H9 (cell line): ENCODE measurements around the gene ITPR2. TPM values are rescaled to one million over a fixed set of nuclear protein-coding genes. Genes with fewer than 3 reads are reported as not detected.

Experiments used
- DNase-seq: peaks from one replicate; pipeline ENCODE4 v3.0.0-alpha.2; 2017
- H2AFZ ChIP-seq: one replicate; pipeline ENCODE4 v1.6.1; 2013; ENCODE audit warnings: mild to moderate bottlenecking, low read length, control low read depth, moderate library complexity
- H2AK5ac ChIP-seq: 2 replicates; pipeline ENCODE4 v1.6.1; 2013; ENCODE audit warnings: low read length, control low read depth, mixed read lengths; ENCODE audit not compliant: insufficient read length
- H2BK120ac ChIP-seq: one replicate; pipeline ENCODE4 v1.6.1; 2013; ENCODE audit warnings: low read depth, mild to moderate bottlenecking, low read length, control low read depth, inconsistent platforms; ENCODE audit not compliant: poor library complexity, severe bottlenecking
- H2BK12ac ChIP-seq: 2 replicates; pipeline ENCODE4 v1.6.1; 2013; ENCODE audit warnings: low read length, control low read depth, mixed read lengths, low read depth; ENCODE audit not compliant: insufficient read length
- H2BK15ac ChIP-seq: 2 replicates; pipeline ENCODE4 v1.6.1; 2013; ENCODE audit warnings: low read depth, low read length, control low read depth
- H2BK20ac ChIP-seq: one replicate; pipeline ENCODE4 v1.6.1; 2013; ENCODE audit warnings: low read depth, mild to moderate bottlenecking, low read length, control low read depth, inconsistent platforms; ENCODE audit not compliant: poor library complexity, severe bottlenecking
- H2BK5ac ChIP-seq: 2 replicates; pipeline ENCODE4 v1.6.1; 2013; ENCODE audit warnings: low read length, control low read depth, mixed read lengths; ENCODE audit not compliant: insufficient read length
- H3K14ac ChIP-seq: 2 replicates; pipeline ENCODE4 v1.6.1; 2013; ENCODE audit warnings: low read length, control low read depth; ENCODE audit not compliant: insufficient read depth
- H3K18ac ChIP-seq: 2 replicates; pipeline ENCODE4 v1.6.1; 2013; ENCODE audit warnings: low read depth, mild to moderate bottlenecking, mixed read lengths, low read length, control low read depth; ENCODE audit not compliant: insufficient read length
- H3K23ac ChIP-seq: 2 replicates; pipeline ENCODE4 v1.6.1; 2013; ENCODE audit warnings: low read length, control low read depth, mixed read lengths, low read depth; ENCODE audit not compliant: insufficient read length
- H3K23me2 ChIP-seq: 2 replicates; pipeline ENCODE4 v1.6.1; 2013; ENCODE audit warnings: low read depth, mild to moderate bottlenecking, mixed read lengths, low read length, control low read depth; ENCODE audit not compliant: insufficient read length, poor library complexity, severe bottlenecking
- H3K27ac ChIP-seq: 2 replicates; pipeline ENCODE4 v1.5.1; 2013; ENCODE audit warnings: low read length, control low read depth, mixed read lengths, low read depth; ENCODE audit not compliant: insufficient read length
- H3K27me3 ChIP-seq: 2 replicates; pipeline ENCODE4 v1.6.1; 2013; ENCODE audit warnings: low read length, control low read depth, inconsistent platforms; ENCODE audit not compliant: insufficient read depth
- H3K4ac ChIP-seq: 2 replicates; pipeline ENCODE4 v1.6.1; 2013; ENCODE audit warnings: low read depth, mild to moderate bottlenecking, control low read depth, inconsistent platforms, low read length, moderate library complexity
- H3K4me1 ChIP-seq: 2 replicates; pipeline ENCODE4 v1.6.1; 2013; ENCODE audit warnings: low read length, control low read depth, inconsistent platforms; ENCODE audit not compliant: insufficient read depth
- H3K4me2 ChIP-seq: 2 replicates; pipeline ENCODE4 v1.6.1; 2013; ENCODE audit warnings: low read length, control low read depth, mixed read lengths; ENCODE audit not compliant: insufficient read length, insufficient read depth
- H3K56ac ChIP-seq: 2 replicates; pipeline ENCODE4 v1.6.1; 2013; ENCODE audit warnings: low read depth, mild to moderate bottlenecking, mixed read lengths, low read length, control low read depth; ENCODE audit not compliant: insufficient read length
- H3K79me1 ChIP-seq: 2 replicates; pipeline ENCODE4 v1.6.1; 2013; ENCODE audit warnings: low read depth, mild to moderate bottlenecking, moderate library complexity, low read length, control low read depth, inconsistent platforms; ENCODE audit not compliant: insufficient read depth, poor library complexity, severe bottlenecking
- H3K79me2 ChIP-seq: 2 replicates; pipeline ENCODE4 v1.6.1; 2013; ENCODE audit warnings: low read length, control low read depth, inconsistent platforms; ENCODE audit not compliant: insufficient read depth
- H3K9ac ChIP-seq: 2 replicates; pipeline ENCODE4 v1.6.1; 2013; ENCODE audit warnings: low read length, control low read depth, mixed read lengths; ENCODE audit not compliant: insufficient read length; ENCODE audit errors: extremely low read depth
- H3K9me3 ChIP-seq: one replicate; pipeline ENCODE4 v1.6.1; 2013; ENCODE audit warnings: low read depth, low read length, inconsistent platforms; ENCODE audit not compliant: control insufficient read depth
- H3T11ph ChIP-seq: one replicate; pipeline ENCODE4 v1.6.1; 2013; ENCODE audit warnings: mild to moderate bottlenecking, low read length, control low read depth, inconsistent platforms
- H4K20me1 ChIP-seq: one replicate; pipeline ENCODE4 v1.6.1; 2013; ENCODE audit not compliant: control insufficient read depth, insufficient read length, insufficient read depth
- H4K5ac ChIP-seq: 2 replicates; pipeline ENCODE4 v1.6.1; 2013; ENCODE audit warnings: low read depth, mild to moderate bottlenecking, mixed read lengths, low read length, control low read depth; ENCODE audit not compliant: insufficient read length
- H4K8ac ChIP-seq: replicated peaks from 2 replicates; pipeline ENCODE4 v1.6.1; 2013; ENCODE audit warnings: low read length, control low read depth, mixed read lengths, low read depth; ENCODE audit not compliant: insufficient read length
- H4K91ac ChIP-seq: 2 replicates; pipeline ENCODE4 v1.6.1; 2013; ENCODE audit warnings: low read depth, mild to moderate bottlenecking, moderate library complexity, mixed read lengths, low read length, control low read depth; ENCODE audit not compliant: insufficient read length
- H3K27ac Mint-ChIP-seq, 3 experiments: 2 replicates in 2 of 3; 3 replicates in 1 of 3; pipeline ENCODE4 v1.8.0; 2020 to 2021; ENCODE audit warnings: mixed read lengths in 3 of 3, mild to moderate bottlenecking in 1 of 3, moderate library complexity in 1 of 3
- H3K27me3 Mint-ChIP-seq: 2 replicates; pipeline ENCODE4 v1.8.0; 2021; ENCODE audit warnings: low read depth, mild to moderate bottlenecking, moderate library complexity, mixed read lengths
- H3K36me3 Mint-ChIP-seq, 3 experiments: 2 replicates in 2 of 3; 3 replicates in 1 of 3; pipeline ENCODE4 v1.8.0; 2020 to 2021; ENCODE audit warnings: low read depth in 3 of 3, mixed read lengths in 3 of 3; ENCODE audit not compliant: insufficient read depth in 1 of 3
- H3K4me1 Mint-ChIP-seq, 2 experiments: 2 replicates each; pipeline ENCODE4 v1.8.0; 2020; ENCODE audit warnings: mixed read lengths in 2 of 2
- H3K4me3 Mint-ChIP-seq, 2 experiments: 2 replicates in 1 of 2; 3 replicates in 1 of 2; pipeline ENCODE4 v1.8.0; 2020 to 2021; ENCODE audit warnings: mild to moderate bottlenecking in 2 of 2, mixed read lengths in 2 of 2, moderate library complexity in 1 of 2
- H3K9me3 Mint-ChIP-seq, 2 experiments: 2 replicates in 1 of 2; 3 replicates in 1 of 2; pipeline ENCODE4 v1.8.0; 2020; ENCODE audit warnings: mild to moderate bottlenecking in 2 of 2, mixed read lengths in 2 of 2, moderate library complexity in 1 of 2
- CTCF ChIP-seq: fragments of 200-600 bp; sonication (generic); conservative IDR thresholded peaks from 3 replicates; pipeline ENCODE4 v1.8.0; 2021; ENCODE audit warnings: antibody characterized with exemption, mild to moderate bottlenecking
- WGBS: extraction: QIAGEN DNeasy Blood & Tissue Kit; methylation state at CpG from one replicate; pipeline ENCODE4 v1.1.7; 2013; ENCODE audit warnings: missing lambda C conversion rate, low lambda C conversion rate, mixed read lengths; ENCODE audit not compliant: insufficient read length; ENCODE audit errors: extremely low coverage; 5-methylcytosine and 5-hydroxymethylcytosine counted together
- total RNA-seq: library from RNA; stranded (reverse); gene quantifications from 2 replicates; pipeline ENCODE4 v1.2.1, GENCODE V29; 2021

The ITPR2 gene
- total RNA-seq, 1 experiment from 2014 or later = 14.8 TPM

- Histone ChIP-seq H2BK120ac (no peak overlapping the region), H4K5ac (no peak overlapping the region), H3K27ac (no peak overlapping the region), H4K91ac (no peak overlapping the region), H3K23ac (no peak overlapping the region), H3K23me2 (no peaks in the 10 kb centered on the region), H3K27me3 (no peaks in the 10 kb centered on the region), H2BK5ac (no peak overlapping the region), H4K20me1 (no peaks in the 10 kb centered on the region), H3K9me3 (no peaks in the 10 kb centered on the region), H3K18ac (no peak overlapping the region), H3K4ac (no peak overlapping the region), H3K56ac (no peak overlapping the region), H2AK5ac (no peak overlapping the region), H3K9ac (no peak overlapping the region), H2BK15ac (no peak overlapping the region), H4K8ac (no peak overlapping the region), H2BK12ac (no peak overlapping the region), H3K14ac (no peak overlapping the region), H3T11ph (no peak overlapping the region), H3K79me1 (no peaks in the 10 kb centered on the region), H2AFZ (no peak overlapping the region), H3K4me2 (no peak overlapping the region), H2BK20ac (no peak overlapping the region), H3K79me2 (no peaks in the 10 kb centered on the region; the same call in 1 of the 2 replicates), H3K4me1 (no peaks in the 10 kb centered on the region; the same call in 1 of the 2 replicates)
- Mint-ChIP-seq H3K9me3 (no peaks in the 10 kb centered on the region; a peak in 2 of 5 replicates), H3K4me3 (no peak overlapping the region), H3K27ac (no peak overlapping the region), H3K27me3 (no peaks in the 10 kb centered on the region), H3K4me1 (0 out of 4 replicates have a peak, but pooled peaks cover 3 to 4% of the 10 kb centered on the region in 2 experiments), H3K36me3 (peaks cover 0 to 1% (median 0%) of the 10 kb centered on the region in 3 experiments; a peak in 1 of 7 replicates)
- no peak for DNase-seq
- no peak for TF ChIP-seq CTCF
- no CpG with 5 or more reads among the region's 4 CpGs for WGBS
These were observed 65.1 kb downstream of the ITPR2 start for GRCh38 chr12:26767865-26768264.
